Measurements from ENCODE around the gene RAP2B.
"Not testable (repeated sequence)": the region's sequence is repeated elsewhere in the genome, so short reads cannot be mapped to it uniquely, and the experiment has no call there.

The RAP2B gene

GRCh38 chr3:153193786-153194476 lies 31.9 kb downstream of the RAP2B start:
- DNase-seq (ENCODE audit: low spot score) = not testable (repeated sequence)

DNA sequence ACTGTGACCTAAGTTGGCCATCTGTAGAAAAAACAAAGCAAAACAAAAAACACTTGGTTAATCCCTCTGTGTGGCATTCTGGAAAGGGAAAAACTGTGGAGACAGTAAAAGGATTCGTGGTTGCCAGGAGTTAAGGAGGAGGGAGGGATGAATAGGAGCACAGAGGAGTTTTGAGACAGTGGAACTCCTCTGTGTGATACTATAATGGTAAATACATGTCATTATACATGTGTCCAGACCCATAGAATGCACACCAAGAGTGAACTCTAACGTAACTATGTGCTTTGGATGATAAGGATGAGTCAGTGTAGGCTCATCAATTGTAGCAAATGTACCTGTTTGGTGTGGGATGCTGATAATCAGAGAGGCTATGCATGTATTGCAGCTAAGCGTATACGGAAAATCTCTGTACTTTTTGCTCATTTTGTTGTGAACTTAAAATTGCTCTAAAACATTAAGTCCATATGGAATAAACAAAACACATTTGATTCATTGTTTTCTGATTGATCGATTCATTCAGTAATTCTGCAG lies 33.4 kb downstream of the RAP2B start:
- no peak for DNase-seq (ENCODE audit: low spot score)

- DNase-seq (ENCODE audit: low spot score) = no peak
These were observed 47.6 kb downstream of the RAP2B start for GRCh38 chr3:153209596-153209995.

DNA sequence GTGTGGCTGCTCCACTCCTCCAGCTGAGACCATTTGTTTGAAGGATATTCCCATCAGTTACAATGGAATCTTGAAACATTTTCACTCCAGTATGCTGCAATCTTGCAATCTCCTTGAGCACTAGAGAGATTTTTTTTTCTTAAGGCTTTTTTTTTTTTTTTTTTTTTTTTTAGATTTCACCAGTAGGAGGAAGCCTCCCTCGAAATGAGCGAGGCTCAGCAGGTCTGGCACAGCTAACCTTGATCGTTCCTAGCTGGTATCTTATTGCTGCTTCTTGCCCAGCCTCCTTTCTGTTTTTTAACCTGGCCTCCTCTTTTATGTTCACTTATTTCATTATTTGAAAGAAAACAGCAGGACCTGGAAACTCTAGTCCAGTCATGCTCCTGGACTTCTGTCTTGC lies 48.1 kb downstream of the RAP2B start:
- DNase-seq (ENCODE audit: low spot score) = no peak

- no peak for DNase-seq (ENCODE audit: low spot score)
These were observed 48.6 kb downstream of the RAP2B start for GRCh38 chr3:153210660-153211059.

- no peak for DNase-seq (ENCODE audit: low spot score)
These were observed 53.5 kb downstream of the RAP2B start for GRCh38 chr3:153215497-153215896.

GRCh38 chr3:153215966-153216365 lies 53.9 kb downstream of the RAP2B start:
- DNase-seq (ENCODE audit: low spot score) = no peak

GRCh38 chr3:153216928-153217327 lies 54.9 kb downstream of the RAP2B start:
- no peak for DNase-seq (ENCODE audit: low spot score)

- DNase-seq (ENCODE audit: low spot score) = no peak
These were observed 57.1 kb downstream of the RAP2B start for GRCh38 chr3:153219146-153219545.
